NCI-H226 (cell line): ENCODE data around the gene VAV1.
"Not testable (repeated sequence)": the region's sequence is repeated elsewhere in the genome, so short reads cannot be mapped to it uniquely, and the experiment has no call there.

Experiments
- DNase-seq: peaks from one replicate; pipeline ENCODE4 v3.0.0-alpha.2; 2015

VAV1 gene

DNA sequence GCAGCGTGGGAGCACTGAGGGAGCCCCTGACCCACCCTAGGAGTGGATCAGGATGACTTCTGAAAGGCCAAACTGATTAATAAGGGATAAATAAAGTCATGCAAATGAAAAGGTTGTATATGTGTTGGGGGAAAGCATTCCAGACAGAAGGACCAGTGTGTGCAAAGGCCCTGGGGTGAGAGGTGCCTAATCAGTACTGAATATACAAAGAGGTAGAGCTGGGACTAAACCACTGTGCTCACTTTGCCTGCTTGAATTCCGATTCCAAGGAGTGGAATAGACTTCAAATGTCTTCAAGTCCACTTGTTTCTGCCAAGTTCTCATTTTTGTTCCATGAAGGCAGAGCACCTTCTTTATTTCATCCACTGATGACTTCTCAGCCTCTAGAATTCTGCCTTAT, 82.2 kb downstream of the VAV1 start:
- DNase-seq: no peak

DNA sequence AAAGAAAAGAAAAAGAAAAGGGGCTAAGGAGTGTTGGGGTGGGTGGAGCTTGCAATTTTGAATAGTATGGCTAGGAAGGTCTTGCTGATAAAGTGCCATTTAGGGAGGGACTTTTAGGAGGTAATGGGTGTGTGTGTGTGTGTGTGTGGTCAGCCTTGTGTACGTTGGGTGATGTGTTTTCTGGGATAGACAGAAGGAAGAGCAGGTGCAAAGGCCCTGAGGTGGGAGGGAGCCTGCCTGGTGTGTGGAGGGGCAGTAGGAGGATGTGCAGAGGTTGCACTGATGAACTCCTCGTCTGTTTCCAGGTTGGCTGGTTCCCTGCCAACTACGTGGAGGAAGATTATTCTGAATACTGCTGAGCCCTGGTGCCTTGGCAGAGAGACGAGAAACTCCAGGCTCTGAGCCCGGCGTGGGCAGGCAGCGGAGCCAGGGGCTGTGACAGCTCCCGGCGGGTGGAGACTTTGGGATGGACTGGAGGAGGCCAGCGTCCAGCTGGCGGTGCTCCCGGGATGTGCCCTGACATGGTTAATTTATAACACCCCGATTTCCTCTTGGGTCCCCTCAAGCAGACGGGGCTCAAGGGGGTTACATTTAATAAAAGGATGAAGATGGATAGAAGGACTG, 84.4 kb downstream of the VAV1 start:
- no peak for DNase-seq

DNA sequence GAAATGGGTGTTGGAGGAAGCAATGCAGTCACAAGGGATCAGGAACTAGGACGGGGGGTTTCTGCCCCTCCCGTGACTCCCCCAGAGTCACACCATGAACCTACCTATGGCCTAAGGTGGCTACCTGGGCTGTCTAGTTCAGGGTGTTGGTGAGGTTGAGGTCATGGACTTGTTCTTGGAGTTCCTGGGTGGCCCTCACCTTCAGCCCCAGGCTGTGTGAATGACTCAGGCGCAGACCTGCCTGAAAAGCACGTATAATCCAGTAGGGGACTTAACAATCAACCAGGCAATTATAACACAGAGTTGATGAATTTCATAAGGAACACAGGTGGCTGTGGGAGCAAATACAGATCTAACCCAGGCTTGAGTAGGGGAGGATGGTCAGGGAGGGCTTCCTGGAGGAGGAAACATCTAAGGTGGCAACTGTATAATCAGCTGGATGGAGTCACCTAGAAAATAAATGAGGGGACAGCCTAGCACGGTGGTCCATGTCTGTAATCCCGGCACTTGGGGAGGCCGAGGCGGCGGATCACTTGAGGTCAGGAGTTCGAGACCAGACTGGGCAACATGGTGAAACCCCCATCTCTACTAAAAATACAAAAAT, 89.3 kb downstream of the VAV1 start:
- no peak for DNase-seq

DNA sequence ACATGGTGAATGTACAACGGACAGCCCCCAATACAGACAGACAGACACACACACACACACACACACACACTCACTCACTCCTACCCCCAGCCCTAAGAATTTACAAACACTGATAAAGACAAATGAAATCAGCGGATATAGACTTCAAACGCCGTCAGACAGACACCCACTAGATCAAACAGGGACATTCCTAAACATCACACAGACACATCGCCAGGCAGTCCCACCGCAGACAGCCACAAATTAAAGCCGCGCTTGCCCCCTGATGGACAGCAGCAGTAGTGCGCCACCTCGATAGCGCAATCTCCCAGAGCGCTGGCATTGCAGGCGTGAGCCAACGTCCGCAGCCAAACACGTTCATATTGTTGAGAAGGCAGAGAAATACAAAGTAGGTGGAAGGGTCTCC, 90.2 kb downstream of the VAV1 start:
- DNase-seq: peak; percentile 73

DNA sequence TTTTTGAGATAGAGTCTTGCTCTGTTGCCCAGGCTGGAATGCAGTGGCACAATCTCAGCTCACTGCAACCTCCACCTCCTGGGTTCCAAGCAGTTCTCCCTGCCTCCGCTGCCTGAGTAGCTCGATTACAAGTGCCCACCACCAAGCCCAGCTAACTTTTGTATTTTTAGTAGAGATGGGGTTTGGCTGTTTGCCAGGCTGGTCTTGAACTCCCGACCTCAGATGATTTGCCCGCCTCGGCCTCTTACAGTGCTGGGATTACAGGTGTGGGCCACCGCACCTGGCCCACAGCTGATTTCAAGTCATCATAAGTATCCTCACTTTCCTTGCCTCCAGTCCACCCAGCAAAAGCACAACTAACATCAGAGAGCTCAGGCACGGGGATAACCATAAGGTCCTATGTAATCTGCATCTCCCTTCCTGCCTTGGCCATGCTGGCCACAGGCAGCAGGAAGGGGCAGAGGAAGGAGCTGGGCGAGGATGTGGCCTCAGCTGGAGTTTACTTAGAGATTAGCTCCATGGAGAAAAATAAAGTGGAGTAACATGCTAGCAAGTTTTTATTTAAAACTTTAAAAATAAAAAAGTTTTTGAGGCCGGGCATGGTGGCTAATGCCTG, 91.9 kb downstream of the VAV1 start:
- DNase-seq: no peak

DNA sequence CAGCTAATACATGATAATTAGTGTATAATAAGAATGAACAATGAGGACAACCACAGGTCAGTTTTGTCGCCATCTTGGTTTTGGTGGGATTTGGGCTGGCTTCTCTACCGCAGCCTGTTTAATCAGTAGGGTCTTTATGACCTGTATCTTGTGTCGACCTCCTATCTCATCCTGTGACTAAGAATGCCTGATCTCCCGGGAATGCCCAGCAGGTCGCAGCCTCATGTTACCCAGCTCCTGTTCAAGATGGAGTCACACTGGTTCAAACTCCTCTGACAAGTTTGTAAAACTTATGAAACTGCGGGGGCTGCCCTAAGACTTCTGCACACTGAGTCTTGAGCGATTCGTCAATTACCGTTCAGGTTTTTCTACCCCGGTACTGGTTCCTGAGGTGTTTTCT, 93.3 kb downstream of the VAV1 start:
- DNase-seq: no peak

DNA sequence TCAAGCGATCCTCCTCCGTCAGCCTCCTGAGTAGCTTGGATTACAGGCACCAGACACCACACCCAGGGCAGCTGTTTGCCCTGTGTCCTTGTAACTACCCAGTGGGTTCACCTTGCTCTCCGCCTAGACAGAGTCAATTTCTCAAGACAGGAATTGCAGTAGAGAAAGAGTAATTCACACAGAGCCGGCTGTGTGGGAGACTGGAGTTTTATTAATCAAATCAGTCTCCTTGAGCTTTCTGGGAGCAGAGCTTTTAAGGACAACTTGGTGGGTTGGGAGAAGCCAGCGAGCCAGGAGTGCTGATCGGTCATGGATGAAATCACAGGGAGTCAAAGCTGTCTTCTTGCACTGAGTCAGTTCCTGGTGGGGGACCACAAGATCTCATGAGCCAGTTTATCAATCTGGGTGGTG, 94.2 kb downstream of the VAV1 start:
- DNase-seq: no peak

DNA sequence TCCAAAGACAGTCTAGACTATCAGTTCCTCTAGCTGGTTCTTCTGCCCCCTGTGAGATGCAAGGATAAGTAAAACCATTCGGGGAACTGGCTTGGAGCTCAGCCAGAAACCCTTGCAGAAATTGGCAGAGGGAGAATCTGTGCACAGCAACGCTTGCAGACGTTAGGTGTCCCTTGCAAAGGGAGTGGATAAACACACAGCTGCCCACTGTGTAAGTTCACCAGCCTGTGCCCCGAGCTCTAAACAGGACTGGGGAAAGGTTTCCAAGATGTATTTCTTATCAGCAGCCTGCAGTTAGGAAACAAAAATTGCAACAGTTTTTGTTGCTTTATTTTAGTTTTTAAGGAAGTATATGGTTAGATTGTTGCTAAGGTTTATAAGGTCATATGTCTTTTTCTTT, 95.8 kb downstream of the VAV1 start:
- no peak for DNase-seq

DNA sequence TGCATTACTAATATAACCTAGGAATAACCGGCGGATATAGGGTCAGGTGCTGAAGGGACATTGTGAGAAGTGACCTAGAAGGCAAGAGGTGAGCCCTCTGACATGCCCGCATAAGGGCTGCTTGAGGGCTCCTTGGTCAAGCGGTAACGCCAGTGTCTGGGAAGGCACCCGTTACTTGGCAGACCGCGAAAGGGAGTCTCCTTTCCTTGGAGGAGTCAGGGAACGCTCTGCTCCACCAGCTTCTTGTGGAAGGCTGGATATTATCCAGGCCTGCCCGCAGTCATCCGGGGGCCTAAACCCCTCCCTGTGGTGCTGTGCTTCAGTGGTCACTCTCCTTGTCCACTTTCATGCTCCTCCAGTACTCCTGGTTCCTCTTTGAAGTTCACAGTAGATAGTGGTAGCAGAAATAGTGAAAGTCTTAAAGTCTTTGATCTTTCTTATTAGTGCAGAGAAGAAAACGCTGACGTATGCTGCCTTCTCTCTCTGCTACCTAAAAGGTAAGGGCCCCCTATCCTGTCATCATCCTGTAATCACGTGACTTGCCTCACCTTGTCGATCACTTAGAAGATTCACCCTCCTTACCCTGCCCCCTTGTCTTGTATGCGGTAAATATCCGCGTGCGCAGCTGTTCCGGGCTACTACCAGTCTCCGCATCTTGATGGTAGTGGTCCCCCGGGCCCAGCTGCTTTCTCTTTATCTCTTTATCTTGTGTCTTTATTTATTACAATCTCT, 96.8 kb downstream of the VAV1 start:
- not testable (repeated sequence) for DNase-seq

DNA sequence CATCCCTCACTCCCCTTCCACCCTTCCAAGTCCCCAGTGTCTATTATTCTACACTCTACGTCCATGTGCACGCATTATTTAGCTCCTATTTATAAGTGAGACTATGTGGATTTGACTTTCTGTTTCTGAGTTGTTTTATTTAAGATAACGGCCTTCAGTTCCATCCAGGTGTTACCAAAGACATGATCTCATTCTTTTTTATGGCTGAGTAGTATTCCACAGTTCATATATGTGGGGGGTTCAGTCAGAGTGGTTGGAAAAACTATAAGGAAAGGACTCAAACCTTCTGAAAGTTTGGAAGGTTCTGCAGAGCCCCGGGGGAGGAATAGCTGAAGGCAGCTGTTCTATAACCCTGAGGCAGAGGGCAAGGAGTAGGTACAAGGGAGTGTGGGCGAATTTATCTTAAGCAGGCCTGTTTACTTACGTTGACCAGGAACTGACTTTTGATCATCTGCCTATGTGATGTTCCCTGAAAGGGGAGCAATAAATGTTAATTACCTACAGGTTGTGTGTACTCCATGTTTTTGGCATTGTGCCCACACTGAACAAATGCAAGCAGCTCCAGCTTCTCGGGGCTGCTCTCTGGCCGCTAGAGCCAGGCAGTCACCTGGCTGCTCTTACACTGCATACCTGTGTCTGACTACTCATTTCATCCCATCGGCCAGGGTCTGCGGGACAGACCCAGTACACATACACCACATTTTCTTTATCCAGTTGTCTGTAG, 101.4 kb downstream of the VAV1 start:
- no peak for DNase-seq

DNA sequence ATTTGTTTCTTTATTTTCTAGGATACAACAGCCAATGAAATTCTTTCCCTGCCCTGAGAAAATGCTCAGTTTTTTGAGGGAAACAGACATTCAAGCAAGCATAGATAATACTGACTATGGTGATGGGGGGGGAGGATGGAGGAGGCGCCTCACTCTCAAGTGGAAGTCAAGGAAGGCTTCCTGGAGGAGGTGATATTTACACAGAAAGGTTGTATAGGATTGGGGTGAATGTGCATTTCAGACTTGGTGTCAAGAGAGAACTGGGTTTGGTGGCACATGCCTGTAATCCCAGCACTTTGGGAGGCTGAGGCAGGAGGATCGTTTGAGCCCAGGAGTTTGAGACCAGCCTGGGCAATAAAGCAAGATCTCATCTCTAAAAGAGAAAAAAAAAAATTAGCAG, 102.7 kb downstream of the VAV1 start:
- DNase-seq: no peak

DNA sequence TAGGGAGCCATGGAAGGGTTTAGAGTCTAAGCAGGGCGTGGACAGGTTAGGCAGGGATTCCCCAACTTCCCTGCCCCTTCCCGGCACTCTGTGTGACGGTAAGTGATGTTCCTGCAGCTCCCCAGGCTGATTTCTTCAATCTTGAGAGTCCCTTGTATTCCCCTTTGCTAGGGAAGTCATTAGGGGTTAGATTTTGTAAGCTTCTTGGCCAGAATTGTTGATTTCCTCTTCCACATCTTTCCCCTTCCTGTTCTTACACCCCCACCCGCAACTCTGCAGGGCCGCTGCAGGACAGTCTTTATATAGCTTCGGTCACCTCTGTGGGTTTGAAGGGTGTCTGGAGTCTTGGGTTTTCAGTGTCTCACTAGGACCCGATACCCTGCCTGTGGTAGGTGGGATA, 104.2 kb downstream of the VAV1 start:
- no peak for DNase-seq

DNA sequence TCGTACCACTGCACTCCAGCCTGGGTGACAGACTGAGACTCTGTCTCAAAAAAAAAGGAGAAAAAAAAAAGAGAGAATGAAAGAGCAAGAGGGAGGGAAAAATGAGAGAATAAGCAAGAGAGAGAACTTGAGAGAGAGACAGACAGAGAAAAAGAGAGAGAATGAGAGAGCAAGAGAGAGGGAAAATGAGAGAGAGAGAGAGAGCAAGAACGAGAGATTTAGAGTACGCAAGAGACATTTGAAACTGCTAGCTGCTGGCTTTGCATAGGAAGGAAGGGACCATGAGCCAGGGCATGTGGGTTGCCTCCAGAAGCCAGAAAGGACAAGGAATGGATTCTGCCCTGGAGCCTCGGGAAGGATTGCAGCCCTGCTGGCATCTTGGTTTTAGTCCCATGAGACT, 105.3 kb downstream of the VAV1 start:
- DNase-seq: no peak

DNA sequence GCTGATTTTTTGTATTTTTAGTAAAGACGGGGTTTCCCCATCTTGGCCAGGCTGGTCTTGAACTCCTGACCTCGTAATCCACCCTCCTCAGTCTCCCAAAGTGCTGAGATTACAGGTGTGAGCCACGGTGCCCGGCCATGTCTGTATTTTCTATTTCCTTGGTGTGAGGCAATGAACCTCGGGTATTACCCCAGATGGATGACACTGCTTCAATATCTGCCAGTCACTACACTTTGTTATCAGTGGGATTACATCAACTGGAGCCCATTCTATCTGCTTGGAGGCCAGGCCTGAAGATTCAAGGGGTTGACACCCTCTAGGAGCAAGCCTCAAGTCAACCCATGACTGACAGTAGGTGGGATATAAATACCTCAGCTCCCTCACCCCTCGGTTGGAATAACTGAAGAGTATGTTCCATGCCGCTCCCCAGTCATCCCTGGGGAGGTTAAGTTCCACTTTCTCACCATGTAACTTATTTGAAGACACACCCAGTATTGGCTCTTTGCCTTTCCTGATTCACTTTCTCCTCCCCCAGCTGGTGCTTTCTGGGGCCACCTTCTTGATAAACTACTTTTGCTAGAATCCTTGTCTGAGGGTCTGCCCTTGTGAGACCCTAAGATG, 113.9 kb downstream of the VAV1 start:
- no peak for DNase-seq

DNA sequence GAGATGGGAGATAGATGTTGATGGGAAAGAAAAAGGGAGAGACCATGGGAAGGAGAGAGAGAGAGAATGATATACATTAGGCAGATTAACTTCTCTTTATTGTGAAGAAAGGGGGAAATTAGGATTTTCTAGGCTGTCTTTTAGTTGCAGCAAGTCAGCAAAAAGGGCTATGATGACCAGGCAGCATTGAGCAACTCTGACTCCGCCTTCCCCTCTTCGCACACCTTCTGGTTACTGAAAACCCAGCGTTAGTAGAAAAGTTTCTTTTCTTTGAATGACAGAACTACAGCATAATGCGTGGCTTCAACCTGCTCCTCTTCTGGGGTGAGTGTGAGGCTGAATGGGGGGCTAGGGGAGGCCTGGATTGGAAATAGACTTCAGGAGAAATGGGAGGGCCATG, 114.8 kb downstream of the VAV1 start, which contains the start of gene ADGRE1:
ADGRE1 (plus strand) TSS at position 264 of the 400 bp plus-strand sequence; CDS start at position 294, 30 bp downstream.
- DNase-seq: no peak

DNA sequence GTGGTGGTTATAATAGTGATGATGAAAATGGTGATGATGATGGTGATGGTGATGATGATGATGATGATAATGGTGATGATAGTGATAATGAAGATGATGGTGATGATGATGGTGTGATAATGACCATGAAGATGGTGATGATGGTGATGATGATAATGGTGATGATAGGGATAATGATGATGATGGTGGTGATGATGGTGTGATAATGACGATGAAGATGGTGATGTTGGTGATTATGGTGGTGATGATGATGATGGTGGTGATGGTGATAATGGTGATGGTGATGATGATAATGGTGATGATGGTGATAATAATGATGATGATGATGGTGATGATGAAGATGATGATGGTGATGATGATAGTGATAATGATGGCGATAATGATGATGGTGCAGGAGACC, 116.5 kb downstream of the VAV1 start:
- DNase-seq: no peak

DNA sequence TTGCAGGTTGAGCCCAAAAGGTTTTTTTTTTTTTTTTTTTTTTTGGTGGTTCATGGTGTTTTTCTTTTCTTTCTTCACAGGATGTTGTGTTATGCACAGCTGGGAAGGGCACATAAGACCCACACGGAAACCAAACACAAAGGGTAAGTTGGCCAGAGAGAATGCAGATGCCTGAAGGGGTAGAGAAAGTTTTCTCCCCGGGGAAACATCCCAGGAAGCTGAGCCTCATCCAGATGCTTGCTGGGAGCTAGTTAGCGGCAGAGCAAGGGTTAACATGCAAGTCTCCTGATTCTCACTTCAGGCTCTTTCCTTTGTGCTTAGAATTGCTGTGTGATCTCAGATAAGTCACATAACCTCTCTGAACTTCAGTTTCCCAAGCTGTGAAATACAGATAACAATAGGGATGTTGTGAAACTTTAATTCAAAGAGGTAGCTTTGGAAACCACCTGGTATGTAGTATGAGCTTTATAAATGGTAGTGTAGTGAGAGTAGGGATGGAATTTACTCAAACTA, 117.9 kb downstream of the VAV1 start:
- DNase-seq: no peak

DNA sequence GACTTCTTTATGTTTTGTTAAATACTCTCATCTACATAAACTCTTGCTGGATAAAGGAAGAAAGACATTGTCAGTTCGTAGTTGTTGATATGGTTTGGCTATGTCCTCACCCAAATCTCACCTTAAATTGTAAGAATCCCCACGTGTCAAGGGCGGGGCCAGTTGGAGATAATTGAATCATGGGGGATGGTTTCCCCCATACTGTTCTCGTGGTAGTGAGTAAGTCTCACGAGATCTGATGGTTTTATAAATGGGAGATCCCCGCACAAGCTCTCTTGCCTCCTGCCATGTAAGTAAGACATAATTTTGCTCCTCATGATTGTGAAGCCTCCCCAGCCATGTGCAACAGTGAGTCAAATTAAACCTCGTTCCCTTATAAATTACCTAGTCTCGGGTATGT, 118.4 kb downstream of the VAV1 start:
- no peak for DNase-seq

DNA sequence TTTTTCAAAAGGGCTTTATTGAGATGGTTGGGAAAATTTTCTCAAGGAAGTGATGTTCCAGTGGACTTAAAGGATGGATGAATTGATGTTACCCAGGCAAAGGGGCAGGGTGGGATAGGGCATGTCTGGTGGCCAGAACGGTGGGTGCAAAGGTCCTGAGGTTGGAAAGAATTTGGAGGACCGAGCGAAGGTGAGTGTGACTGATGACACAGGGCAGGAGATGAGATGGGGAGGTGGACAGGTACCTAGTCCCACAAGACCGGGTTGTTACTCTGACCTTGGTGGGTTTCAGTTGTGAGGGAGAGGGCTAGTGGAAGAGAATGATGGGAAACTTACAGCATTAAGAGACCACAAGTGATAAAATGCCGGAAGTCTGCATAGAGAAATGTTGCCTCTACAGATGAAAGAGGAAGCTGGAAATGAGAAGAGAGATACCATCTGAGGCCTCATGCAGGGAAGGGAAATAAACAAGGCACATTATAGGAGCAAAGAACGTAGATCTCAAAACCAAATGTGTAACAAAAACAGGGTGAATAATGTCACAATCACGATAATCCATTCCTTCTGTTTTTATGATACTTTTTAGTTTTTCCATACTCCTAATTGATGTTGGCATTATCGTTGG, 119.4 kb downstream of the VAV1 start:
- DNase-seq: no peak

DNA sequence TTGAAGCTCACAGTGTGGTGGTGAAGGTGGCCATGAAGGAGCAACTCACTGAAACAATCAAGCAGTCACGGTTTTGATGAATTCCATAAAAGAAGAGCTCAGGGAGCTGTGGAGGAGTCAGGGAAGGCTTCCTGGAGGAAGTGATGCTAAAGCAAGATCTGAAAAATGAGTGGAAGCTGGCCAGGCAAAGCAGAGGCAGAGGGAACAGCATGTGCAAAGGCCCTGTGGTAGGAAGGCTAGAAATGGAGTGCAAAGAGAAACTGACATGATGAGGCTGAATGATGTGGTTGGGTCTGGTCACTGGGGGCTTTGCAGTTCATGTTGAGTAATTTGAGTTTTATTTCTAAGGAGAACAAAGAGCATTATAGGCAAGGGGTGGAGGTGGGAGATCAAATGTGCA, 121.8 kb downstream of the VAV1 start:
- no peak for DNase-seq

DNA sequence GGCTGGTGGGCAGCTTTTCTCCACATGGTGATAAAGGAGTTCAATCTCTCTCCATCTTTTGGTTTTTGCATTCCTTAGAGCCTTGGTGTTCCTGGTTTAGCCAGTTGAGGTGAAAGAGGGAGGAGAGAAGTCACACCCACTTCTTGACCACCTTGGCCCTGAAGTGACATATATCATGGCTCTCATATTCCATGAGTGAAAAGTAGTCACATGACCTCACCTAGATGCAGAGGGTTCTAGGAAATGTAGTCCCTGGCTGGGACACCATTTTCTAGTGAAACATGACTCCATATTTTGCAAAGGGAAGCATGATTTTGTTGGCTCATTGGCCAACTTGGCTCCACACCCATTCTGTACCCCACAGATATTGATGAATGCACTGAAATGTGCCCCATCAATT, 130.9 kb downstream of the VAV1 start:
- DNase-seq: no peak

DNA sequence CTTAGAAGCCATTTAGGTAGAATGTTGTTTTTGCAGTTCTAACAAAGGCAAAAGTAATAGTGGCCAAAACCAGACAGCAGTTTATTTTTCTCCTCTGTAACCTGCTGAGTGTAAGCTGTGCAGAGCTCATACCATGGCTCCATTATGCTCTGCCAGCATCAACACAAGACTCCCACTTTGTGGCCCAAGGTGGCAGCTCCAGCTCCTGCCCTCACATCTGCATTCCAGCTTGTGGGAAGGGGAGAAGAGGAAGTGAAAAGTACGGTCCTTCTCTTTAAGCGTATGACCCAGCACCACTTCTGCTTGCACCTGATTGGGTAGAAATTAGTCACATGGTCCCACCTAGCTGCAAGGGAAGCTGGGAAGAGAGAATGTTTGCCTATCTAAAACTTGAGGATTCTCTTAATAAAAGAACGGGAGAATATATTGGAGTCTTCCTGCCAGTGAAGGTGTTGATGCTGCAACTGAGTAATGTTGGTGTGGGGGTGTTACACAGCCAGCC, 134.1 kb downstream of the VAV1 start:
- DNase-seq: no peak
